ENCODE measurements around the gene CPNE4.

DNA sequence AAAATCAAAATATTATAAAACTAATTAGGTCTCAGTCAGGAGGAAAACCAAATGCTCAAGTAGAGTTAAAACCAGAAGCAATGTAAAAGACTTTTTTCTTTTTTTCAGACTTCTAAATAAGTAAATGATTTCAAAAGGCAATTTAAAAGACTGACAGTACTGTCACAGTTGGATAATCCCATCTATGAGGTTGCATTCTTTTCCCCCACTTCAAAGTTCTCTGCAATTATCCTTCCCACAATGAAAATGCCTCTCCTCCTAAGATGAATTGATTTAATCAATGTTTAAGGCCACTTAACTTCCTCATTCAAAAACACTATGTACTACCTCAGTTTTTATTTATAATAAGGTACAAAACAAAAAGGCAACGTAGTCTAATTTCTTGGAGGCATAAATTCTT, 540.1 kb downstream of the CPNE4 start:
- TF ChIP-seq, protein P1, sequence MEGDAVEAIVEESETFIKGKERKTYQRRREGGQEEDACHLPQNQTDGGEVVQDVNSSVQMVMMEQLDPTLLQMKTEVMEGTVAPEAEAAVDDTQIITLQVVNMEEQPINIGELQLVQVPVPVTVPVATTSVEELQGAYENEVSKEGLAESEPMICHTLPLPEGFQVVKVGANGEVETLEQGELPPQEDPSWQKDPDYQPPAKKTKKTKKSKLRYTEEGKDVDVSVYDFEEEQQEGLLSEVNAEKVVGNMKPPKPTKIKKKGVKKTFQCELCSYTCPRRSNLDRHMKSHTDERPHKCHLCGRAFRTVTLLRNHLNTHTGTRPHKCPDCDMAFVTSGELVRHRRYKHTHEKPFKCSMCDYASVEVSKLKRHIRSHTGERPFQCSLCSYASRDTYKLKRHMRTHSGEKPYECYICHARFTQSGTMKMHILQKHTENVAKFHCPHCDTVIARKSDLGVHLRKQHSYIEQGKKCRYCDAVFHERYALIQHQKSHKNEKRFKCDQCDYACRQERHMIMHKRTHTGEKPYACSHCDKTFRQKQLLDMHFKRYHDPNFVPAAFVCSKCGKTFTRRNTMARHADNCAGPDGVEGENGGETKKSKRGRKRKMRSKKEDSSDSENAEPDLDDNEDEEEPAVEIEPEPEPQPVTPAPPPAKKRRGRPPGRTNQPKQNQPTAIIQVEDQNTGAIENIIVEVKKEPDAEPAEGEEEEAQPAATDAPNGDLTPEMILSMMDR (conservative IDR thresholded peaks at IDR 0.05; ENCODE audit: low read depth, low read length), result no peak
- TF ChIP-seq EZH2phosphoT487 (IDR thresholded peaks at IDR 0.05; ENCODE audit: borderline replicate concordance, low read length), result no peak
- TF ChIP-seq EZH2 (IDR thresholded peaks at IDR 0.05; ENCODE audit: low read length, unreplicated experiment), result no peak
